Kidney tubule cell (primary cell): ENCODE results near the gene STIMATE.

Experiments used
- DNase-seq: peaks from one replicate; pipeline ENCODE4 v3.0.0-alpha.2; 2018; ENCODE audit warnings: low spot score

The STIMATE gene

GRCh38 chr3:52893723-52894122, 3.6 kb downstream of the STIMATE start:
- no peak for DNase-seq

GRCh38 chr3:52892625-52893311, 4.6 kb downstream of the STIMATE start:
- no peak for DNase-seq

DNA sequence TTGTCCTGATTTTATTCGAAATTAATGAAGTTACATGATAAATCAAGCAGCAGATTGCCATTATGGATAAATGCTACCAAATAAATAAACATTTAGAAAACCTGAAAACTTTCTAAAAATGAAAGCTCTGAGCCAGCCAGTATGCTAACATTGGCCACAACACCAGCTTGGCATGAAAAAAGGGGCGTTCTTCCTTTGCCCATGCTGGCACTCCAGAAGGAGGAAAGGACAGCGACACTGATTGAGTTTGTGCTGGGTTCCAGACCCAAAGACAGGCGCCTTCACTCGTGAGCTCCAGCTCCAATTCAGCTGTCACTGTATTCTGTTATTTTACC, 5.1 kb downstream of the STIMATE start:
- DNase-seq = no peak

DNA sequence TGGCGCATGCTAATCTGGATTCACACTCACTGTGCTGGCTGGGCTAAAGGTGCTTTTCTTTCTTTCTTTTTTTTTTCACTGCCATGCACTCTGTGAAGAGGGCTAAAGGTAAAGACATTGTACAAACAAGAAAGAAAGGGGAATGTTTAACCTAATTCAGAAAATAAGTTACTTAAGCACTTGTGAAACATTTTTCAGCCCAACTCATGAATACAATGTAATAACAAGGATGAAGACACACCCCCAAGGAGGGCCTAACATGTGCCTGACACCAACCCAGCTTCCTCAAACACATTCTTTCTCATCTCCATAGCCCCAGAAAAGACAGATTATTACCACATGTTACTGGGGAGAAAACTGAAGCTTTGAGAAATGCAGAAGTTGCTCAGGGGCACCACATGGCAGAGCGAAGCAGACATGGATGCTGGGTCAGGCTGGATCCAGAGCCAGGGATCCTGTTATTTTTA, 5.7 kb downstream of the STIMATE start:
- DNase-seq = peak; percentile 18

- peak; percentile 14 for DNase-seq
Measured at GRCh38 chr3:52891164-52891563, 6.2 kb downstream of the STIMATE start.

GRCh38 chr3:52890735-52891134, 6.6 kb downstream of the STIMATE start:
- no peak for DNase-seq

DNA sequence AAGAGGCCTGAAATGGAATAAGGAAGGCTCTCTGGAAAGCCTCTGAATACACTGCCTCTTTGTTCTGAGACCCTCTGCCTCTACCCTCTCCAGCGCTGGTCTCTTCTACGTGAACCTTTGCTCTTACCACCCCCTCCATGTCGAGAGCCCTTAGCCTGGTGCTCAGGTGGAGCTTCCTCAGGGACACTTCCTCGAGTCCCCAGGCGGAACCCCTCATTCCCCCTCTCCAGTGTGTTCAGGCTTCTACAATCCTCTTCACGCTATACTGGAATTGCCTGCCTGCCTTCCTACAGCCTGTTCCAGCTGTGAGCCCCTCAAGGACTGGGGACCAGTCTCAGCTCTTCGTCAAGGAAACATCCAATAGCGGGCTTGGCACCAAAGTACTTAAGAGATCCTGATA, 7.4 kb downstream of the STIMATE start:
- DNase-seq = no peak

DNA sequence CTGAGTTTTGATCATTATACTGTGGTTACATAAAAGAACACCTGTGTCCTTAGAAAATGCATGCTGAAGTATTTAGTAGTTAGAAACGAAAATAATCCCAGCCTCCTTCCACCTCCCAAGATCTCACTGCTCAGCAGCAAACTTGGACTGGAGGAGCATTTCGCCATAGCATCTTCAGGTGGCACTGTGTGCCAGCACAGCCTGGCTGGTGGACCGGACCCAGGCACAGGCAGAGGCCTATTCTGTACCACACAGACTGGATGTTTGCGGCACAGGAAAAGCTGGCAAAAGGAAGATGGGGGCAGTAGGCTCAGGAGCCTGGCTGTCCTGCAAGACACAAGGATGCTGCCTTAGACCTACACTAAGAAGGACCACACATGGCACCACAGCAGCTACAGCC, 10.2 kb downstream of the STIMATE start:
- DNase-seq = no peak

- no peak for DNase-seq
Measured at GRCh38 chr3:52886049-52886730, 11.2 kb downstream of the STIMATE start.

- DNase-seq = no peak
Measured at GRCh38 chr3:52882377-52882776, 15.0 kb downstream of the STIMATE start.

DNA sequence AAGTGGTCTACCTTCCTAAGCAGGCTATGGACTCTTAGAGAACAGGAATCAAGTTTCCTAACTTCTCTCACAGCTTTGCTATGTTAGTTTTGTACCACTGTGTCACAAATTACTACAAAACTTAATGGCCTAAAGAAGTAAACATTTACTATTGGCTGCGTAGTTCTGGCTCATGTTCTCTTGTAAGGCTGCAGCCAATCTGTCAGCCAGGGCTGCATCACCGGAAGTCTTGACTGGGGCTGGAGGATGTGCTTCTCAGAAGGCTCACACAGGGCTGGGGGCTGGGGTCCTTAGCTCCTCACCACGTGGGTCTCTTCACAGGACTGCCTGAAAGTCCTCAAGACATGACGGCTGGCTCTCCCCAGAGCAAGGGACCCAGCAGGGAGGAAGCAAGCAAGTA, 15.5 kb downstream of the STIMATE start:
- no peak for DNase-seq

- no peak for DNase-seq
Measured at GRCh38 chr3:52880474-52880873, 16.9 kb downstream of the STIMATE start.

DNA sequence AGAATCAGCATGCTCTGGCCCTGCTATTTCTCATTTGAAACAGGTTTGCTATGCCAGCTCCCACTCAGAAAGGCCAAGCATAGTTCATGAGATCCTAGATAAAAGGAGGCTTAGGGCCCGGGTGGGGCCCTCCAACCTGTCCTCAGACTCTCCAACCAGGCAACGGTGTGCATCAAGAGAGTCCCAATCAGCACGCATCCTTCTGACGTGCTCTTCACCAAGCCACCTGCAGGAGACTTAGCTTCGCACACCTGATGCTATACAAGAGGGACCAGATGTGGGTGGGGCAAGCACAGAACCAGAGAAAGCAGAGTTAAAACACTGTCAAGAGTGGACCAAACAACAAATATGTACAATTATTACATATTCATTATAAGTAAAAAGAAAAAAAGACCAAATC, 17.3 kb downstream of the STIMATE start:
- DNase-seq = no peak

DNA sequence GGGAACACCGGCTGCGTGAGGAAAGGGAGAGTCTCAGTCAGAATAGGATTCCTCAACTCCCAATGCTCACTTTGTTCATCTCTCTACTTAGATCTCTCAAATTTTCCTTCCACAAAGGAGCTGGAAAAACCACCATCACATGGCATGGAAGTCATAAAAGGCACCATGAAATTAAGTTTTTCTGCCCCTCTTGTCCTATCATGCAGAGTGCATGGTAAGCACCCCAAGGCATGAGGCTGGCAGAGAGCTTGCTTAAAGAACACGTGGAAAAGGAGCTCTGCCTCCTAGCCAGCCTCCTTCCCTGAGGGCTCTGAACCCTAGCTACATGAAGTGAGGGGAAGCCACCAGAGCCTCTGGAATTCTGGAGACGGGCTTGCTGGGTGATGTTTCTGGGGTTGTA, 17.8 kb downstream of the STIMATE start:
- no peak for DNase-seq

- no peak for DNase-seq
Measured at GRCh38 chr3:52879090-52879489, 18.3 kb downstream of the STIMATE start.

- no peak for DNase-seq
Measured at GRCh38 chr3:52877085-52877484, 20.3 kb downstream of the STIMATE start.

GRCh38 chr3:52874864-52875587, 22.3 kb downstream of the STIMATE start:
- DNase-seq = no peak

DNA sequence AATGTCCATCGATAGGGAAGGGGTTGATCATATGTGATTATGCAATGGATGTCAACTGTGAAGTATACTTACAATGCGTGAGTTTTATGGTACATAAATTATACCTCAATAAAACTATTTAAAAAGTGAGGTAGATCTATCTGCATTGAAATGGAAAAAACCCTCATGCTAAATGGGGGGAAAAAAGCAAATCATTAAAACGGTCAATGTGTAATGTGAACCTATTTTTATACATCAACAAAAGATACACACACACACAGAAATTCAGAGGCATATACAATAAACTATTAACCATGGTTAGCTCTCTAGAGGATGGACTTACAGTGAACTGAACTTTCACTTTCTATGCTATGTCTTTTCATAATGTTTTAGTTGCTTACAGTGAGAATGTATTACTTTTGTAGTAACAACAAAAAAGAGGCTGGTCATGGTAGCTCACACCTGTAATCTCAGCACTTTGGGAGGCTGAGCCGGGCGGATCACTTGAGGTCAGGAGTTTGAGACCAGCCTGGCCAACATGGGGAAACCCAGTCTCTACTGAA, 23.1 kb downstream of the STIMATE start:
- no peak for DNase-seq

DNA sequence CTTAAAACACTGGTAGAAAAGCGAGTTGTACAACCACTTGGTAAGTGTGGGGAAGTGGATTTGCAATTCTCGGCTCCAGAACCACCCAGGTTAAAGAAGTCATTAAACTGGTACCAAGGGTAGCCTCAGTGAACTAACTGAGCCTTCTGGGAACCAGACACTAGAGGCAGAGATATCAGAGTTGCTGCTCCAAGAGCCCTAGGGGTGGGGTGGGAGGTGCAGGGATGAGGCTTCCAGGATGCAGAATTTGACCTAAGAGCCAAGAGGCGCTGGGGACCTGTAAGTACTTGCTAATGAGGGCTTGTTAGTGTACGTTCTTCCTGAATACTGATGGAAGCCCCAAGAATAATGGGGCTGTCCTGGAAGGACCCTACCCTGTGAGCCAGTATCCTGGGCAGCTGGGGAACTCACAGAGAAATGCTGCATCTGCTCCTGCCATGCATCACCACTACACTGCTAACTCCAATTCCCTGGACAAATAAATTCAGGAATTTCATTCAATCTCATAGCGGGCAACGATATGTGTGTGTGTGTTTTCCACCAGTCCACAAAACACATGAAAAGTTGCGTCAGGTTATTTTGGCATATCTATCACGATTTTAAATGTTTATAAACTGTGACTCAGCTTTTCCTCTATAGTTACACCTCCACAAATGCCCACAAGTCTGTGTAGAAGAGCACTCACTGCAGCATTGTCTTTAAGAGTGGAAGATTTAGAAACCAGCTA, 23.8 kb downstream of the STIMATE start:
- DNase-seq = no peak

DNA sequence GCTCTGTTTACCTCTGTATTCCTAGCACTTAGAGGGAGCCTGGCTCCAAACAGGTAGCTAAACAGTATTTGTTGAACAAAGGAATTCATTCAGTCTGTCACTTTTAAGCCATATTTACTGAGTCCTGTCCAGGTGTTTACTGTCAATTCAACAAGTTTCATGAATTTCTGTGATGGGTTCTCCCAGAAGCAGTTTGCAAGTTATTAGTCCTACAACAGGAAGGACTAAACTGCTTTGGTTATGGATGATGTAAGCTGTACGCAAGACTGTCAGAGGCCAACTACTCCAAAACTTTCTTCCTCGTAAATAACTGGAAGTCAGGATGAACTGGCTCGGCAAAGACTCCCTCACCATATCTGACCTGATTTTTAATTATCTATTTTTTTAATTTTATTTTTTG, 25.1 kb downstream of the STIMATE start:
- DNase-seq = no peak

GRCh38 chr3:52871761-52872160, 25.6 kb downstream of the STIMATE start:
- no peak for DNase-seq

GRCh38 chr3:52870471-52870870, 26.9 kb downstream of the STIMATE start:
- no peak for DNase-seq
